GM18951 (cell line): ENCODE data around the gene VPS9D1.

ENCODE experiments used
- POLR2A ChIP-seq: IDR thresholded peaks from 4 replicates; pipeline ENCODE4 v1.6.1; 2011; ENCODE audit warnings: mild to moderate bottlenecking; ENCODE audit not compliant: insufficient read length, insufficient read depth; ENCODE audit errors: extremely low read depth
- in situ Hi-C: fragments of 300-500 bp; cut with MboI; formaldehyde crosslinking; loops from one replicate; pipeline ENCODE4 v1.12.0; 2022; ENCODE audit warnings: low sequenced_read_pairs, mixed read lengths, inconsistent platforms; ENCODE audit not compliant: unreplicated experiment

VPS9D1 gene

GRCh38 chr16:89720813-89721545 is at the start of gene VPS9D1, which contains the start of gene ZNF276:
Gene VPS9D1 (minus strand): TSS chr16:89720898. CDS start chr16:89720861, 37 bp downstream.
Gene ZNF276 (plus strand): TSS chr16:89721537. CDS start chr16:89721641, 104 bp downstream.
- peak; percentile 57 for TF ChIP-seq POLR2A
- in situ Hi-C loops, result no loop called here

- no peak for TF ChIP-seq POLR2A
- in situ Hi-C loops, result no loop called here
Observed at GRCh38 chr16:89770367-89770766, 49.7 kb upstream of the VPS9D1 start.

GRCh38 chr16:89765292-89765830 is 44.7 kb upstream of the VPS9D1 start:
- in situ Hi-C loops, result no loop called here
- TF ChIP-seq POLR2A, result peak; percentile 3

GRCh38 chr16:89764711-89765201 is 44.1 kb upstream of the VPS9D1 start:
- TF ChIP-seq POLR2A, result peak; percentile 40
- in situ Hi-C loops, result no loop called here

- no peak for TF ChIP-seq POLR2A
- in situ Hi-C loops, result no loop called here
Observed at GRCh38 chr16:89761304-89761922, 40.7 kb upstream of the VPS9D1 start.

DNA sequence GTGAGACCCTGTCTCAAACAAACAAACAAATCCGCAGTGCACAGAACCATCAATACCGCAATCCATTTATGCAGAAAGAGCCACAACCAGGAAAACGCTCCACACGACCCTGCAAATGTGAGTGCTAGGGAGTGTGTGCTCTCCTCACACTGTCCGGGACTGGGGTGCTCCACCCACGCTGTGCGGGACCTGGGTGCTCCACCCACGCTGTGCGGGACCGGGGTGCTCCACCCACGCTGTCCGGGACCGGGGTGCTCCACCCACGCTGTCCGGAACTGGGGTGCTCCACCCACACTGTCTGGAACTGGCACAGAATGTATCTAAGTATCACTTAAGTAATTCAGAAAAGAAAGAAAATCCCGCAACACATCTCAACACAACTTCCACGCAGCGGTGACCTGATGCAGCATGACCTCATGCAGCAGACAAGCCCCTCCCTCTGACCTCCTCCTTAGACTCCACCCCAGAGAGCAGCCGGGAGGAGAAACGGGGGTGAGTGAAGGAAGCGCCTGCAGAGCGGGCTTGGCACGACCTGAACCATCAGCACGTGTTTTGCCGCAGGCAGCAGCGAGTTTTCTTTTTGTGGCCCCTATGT is 39.1 kb upstream of the VPS9D1 start:
- no peak for TF ChIP-seq POLR2A
- in situ Hi-C loops, result no loop called here

DNA sequence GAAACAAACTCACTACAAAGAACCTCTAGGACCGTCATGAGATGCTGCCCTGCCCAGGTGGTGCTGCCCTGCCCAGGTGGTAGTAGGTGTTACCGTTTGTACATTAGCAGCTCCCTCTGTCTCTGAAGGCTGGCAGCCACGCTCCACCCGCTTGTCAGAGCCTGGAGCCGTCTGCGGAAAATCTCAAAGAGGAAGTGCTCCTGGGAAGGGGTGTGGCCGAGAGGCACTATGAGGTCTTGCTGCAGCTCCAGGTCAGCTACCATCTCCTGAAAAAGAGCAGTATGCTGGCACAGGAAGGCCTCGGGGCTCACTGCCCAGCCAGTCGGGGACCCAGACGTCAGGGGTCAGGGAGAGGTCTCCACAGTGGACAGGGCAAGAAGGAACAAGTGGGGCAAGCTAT is 28.9 kb upstream of the VPS9D1 start:
- in situ Hi-C loops, result no loop called here
- TF ChIP-seq POLR2A, result no peak

- no peak for TF ChIP-seq POLR2A
Observed at GRCh38 chr16:89748921-89749320, 28.2 kb upstream of the VPS9D1 start.

DNA sequence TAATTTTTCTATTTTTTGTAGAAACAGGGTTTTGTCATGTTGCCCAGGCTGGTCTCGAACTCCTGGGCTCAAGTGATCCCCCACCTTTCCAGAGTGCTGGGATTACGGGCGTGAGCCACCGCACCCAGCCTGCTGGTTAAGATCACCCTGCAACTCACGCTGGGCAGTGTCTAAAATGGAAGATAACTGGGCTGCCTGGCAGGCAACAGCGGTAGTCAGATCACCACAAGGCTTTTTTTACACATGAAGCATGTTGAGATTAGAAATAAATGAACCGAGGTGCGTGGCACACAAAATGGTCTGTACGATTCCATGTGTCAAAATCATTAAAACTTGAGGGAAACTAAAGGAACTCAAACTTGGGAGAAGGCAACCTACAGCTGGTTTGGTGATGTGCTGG is 27.4 kb upstream of the VPS9D1 start:
- in situ Hi-C loops, result no loop called here
- TF ChIP-seq POLR2A, result no peak

More at GRCh38 chr16:89748921-89749320, 28.2 kb upstream of the VPS9D1 start:
- in situ Hi-C loops, result no loop called here

DNA sequence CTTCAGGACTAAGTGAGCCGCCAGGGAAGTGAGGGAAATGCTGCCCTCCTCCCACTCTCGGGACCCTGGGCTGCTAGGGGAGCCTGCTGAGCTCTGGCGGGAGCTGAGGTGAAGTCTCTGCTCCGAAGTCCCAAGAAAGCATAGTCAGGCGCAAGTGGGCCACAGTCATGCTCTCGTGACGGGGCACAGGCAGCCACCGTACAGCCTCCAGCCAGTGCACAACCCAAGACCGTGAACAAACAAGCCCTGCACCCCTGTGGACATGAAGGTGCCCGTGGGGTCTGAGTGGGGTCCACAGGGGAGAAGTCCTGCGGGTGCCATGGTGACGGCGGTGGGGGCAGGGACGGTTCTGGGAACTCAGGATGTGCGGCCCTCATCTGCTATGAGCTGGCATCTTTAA is 25.3 kb upstream of the VPS9D1 start:
- in situ Hi-C loops, result no loop called here
- TF ChIP-seq POLR2A, result no peak

GRCh38 chr16:89744813-89745212 is 24.1 kb upstream of the VPS9D1 start:
- in situ Hi-C loops, result no loop called here
- TF ChIP-seq POLR2A, result no peak

DNA sequence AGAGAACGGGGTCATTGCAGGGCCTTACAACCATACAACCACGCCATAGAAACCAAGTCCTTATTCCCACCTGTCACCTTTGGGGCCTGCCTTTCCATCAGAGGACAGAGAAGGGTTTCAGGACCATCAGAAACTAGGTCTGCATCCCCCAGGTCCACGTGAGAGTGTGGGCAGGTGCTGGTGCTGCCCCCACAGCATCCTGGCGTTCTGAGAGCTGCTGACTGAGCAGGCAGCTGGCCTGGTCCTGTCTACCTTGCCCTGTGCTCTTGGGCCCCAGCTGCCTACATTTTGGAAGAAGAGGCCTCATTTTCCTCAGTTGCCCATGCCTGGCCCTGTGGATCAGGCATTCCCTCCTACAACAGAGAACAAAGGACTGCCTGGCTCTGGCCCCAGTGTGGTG is 22.2 kb upstream of the VPS9D1 start:
- in situ Hi-C loops, result no loop called here
- TF ChIP-seq POLR2A, result peak; percentile 14

DNA sequence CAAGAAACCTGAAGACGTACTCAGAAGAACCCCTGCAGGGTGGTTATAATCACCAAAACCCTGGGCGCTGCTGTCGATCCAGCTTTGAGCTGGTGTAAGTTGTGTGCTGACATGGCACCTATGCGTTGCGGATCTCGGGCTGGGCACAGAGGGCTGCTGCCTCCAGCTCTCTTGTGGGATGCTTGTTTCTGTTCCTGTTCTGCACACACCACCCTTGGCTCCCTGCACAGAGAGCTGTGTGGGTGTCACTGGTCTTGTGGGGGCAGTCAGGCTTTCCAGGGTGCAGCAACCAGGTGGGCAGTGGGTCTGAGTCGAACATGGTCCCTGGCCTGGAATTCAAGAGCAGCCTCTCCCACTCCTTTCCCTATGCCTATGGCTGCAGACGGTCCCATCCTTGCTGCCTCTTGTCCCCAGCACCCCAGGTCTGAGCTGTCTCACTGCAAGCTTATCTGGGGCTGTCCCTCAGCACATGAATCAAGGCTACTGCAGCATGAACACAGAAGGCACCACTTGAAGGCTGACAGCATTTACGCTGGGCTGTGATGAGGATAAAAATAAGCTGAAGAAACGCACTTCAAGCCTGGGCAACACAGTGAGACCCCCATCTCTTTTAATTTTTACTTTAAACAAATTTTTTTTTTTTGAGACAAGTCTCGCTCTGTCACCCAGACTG is 20.8 kb upstream of the VPS9D1 start:
- no peak for TF ChIP-seq POLR2A
- in situ Hi-C loops, result no loop called here

GRCh38 chr16:89739383-89739782 is 18.7 kb upstream of the VPS9D1 start:
- in situ Hi-C loops, result no loop called here
- TF ChIP-seq POLR2A, result no peak
